IPS-15b (cell line): Measurements from ENCODE around the gene VCL.
"Not testable (repeated sequence)": the region's sequence is repeated elsewhere in the genome, so short reads cannot be mapped to it uniquely, and the experiment has no call there.

Experiments used
- H3K27me3 ChIP-seq: one replicate; pipeline ENCODE4 v1.6.1; 2013; ENCODE audit warnings: low read length; ENCODE audit not compliant: control insufficient read depth, insufficient read depth
- H3K36me3 ChIP-seq: one replicate; pipeline ENCODE4 v1.6.1; 2013; ENCODE audit warnings: low read length; ENCODE audit not compliant: control insufficient read depth, insufficient read depth
- H3K4me1 ChIP-seq: one replicate; pipeline ENCODE4 v1.6.1; 2013; ENCODE audit warnings: mild to moderate bottlenecking, low read length; ENCODE audit not compliant: control insufficient read depth, insufficient read depth
- H3K4me3 ChIP-seq: one replicate; pipeline ENCODE4 v1.5.1; 2013; ENCODE audit warnings: low read depth, low read length
- H3K9ac ChIP-seq: one replicate; pipeline ENCODE4 v1.6.1; 2013; ENCODE audit warnings: low read depth, mild to moderate bottlenecking, low read length
- H3K9me3 ChIP-seq: one replicate; pipeline ENCODE4 v1.6.1; 2013; ENCODE audit warnings: mild to moderate bottlenecking, low read length; ENCODE audit not compliant: control insufficient read depth, insufficient read depth

VCL gene

DNA sequence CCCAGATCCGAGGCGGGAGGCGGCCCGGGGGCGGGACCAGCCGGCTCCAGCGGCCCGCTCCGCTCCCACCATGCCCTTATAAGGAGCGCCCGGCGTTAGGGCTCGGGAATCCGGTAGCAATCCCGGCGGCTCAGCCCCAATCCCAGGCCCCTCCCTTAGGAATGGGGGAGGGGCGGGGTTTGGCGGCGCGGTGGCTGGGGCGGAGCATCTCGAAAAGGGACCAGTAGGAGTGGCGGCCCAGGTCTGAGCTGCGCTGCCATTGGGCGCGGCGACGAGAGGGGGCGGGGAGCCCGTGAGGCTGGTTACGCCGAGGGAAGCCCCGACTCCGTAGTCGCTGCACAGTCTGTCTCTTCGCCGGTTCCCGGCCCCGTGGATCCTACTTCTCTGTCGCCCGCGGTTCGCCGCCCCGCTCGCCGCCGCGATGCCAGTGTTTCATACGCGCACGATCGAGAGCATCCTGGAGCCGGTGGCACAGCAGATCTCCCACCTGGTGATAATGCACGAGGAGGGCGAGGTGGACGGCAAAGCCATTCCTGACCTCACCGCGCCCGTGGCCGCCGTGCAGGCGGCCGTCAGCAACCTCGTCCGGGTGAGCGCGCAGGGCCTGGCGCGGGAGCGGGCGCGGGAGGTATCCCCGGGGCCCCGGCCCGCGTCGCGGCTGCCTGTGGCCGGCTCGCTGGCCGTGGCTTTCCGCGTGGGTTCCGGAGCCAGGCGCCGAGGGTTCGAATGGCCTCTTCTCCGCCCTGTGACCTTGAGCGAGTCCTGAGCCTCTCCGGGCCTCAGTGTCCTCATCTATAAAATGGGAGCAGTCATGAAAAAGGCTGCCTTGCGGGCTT is at the start of gene VCL:
TSS of gene VCL (plus strand) at position 330 of the 836 bp plus-strand sequence. CDS start at position 422, 92 bp downstream.
- Histone ChIP-seq H3K4me1 (peaks cover 8% of the 10 kb centered on the region), H3K4me3 (peak within 1 kb of the TSS; percentile 96), H3K36me3 (peaks cover 7% of the 10 kb centered on the region), H3K27me3 (no peaks in the 10 kb centered on the region), H3K9ac (peak within 1 kb of the TSS; percentile 90), H3K9me3 (no peaks in the 10 kb centered on the region)

DNA sequence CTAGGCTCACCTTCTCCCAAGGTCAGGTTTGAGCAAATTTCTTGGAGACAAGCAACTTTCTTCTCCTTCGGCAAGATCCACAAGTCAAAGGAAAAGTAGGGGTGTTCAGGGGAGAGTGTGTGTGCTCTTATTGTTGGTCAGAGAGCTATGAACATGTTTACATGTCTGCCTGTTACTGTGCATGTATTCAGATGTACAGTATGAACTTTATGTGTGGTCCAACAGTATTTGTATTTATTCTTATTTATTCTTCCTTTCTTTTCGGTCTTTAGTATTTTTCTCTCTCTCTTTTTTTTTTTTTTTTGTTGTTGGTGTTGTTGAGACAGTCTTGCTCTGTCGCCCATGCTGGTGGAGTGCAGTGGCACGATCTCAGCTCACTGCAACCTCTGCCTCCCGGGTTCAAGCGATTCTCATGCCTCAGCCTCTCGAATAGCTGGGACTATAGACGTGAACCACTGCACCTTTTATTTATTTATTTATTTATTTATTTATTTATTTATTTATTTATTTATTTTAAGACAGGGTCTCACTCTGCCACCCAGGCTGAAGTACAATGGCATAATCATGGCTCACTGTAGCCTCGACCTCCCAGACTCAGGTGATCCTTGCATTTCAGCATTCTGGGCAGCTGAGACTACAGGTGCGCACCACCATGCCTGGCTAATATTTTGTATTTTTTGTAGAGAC is 48.8 kb upstream of the VCL start:
- no peaks in the 10 kb centered on the region for H3K36me3 ChIP-seq
- no peaks in the 10 kb centered on the region for H3K4me1 ChIP-seq
- no peak overlapping the region for H3K9ac ChIP-seq
- H3K9me3 ChIP-seq = no peaks in the 10 kb centered on the region
- no peaks in the 10 kb centered on the region for H3K27me3 ChIP-seq
- no peak overlapping the region for H3K4me3 ChIP-seq

DNA sequence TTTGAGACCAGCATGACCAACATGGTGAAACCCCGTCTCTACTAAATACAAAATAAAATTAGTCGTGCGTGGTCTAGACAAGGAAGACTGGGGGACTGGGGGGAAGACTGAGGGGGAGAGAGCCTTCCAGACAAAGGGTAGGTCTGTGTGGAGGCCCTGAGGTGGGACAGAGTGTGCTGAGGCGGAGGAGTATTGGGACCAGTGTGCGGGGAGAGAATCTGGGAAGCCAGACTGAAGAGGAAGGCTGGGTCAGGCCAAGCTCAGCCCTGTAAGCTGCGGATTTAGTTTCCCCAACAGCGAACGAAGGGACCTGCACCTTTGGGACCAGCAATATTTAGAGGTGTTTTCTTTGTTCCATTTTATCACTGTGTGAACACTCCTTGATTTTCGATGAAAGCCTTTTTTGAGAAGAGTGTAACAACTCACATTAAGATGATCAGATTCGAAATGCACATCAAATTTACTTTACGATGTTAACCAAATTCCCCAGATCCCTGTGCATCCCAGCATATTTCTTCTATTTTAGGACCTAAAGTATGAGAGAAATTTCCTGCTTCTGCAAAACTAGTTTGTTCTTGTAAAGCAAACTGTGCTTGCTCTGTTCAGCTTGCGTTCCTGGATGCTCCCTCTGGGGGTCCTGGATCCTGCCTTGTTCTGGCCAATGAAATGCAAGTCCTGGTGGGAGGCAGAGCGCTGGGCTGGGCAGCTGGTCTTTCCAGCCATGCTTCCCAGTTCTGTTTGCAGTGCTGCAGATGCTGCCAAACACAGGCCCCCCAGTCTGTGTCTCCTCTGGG is 47.6 kb upstream of the VCL start:
- no peaks in the 10 kb centered on the region for H3K27me3 ChIP-seq
- H3K4me1 ChIP-seq = no peaks in the 10 kb centered on the region
- H3K9me3 ChIP-seq = no peaks in the 10 kb centered on the region
- no peaks in the 10 kb centered on the region for H3K36me3 ChIP-seq
- no peak overlapping the region for H3K4me3 ChIP-seq
- no peak overlapping the region for H3K9ac ChIP-seq

DNA sequence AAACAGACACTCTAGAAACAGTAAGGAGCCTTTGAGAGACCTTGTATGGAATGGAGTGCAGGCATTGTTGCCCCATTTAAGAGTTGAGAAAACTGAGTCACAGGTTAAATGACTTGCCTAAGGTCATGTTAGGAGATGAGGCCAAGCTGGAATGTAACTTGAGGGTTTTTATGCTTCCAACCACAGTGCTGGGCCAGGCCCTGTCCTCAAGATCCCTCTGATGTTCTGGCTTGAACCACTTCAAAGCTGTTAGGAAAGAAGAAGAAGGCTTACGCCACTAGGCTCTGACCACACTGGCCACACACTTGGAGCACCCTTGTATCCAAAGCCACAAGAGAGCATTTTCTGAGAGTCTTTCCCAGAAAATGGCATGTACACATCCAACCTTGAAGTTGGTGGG is 44.3 kb upstream of the VCL start:
- Histone ChIP-seq H3K27me3 (no peaks in the 10 kb centered on the region), H3K4me1 (peaks cover 6% of the 10 kb centered on the region)

DNA sequence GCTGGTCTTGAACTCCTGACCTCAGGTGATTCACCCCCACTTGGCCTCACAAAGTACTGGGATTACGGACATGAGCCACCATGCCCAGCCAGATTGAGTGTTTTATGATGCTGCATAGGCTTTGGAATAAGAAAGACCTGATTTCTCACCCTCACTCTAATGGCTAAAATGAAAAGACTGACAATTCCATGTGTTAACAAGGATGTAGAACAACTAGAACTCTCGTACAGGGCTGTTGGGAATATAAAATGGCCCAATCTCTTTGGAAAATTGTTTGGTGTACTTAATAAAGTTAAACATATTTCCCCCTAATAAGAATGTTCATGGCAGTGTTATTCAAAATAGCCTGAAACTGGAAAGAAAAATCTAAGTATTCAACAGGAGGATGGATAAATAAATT is 43.2 kb upstream of the VCL start:
- H3K36me3 ChIP-seq = no peaks in the 10 kb centered on the region

More for the DNA sequence above, 44.3 kb upstream of the VCL start:
- Histone ChIP-seq H3K9me3 (no peaks in the 10 kb centered on the region), H3K9ac (no peak overlapping the region), H3K4me3 (no peak overlapping the region), H3K36me3 (no peaks in the 10 kb centered on the region)

DNA sequence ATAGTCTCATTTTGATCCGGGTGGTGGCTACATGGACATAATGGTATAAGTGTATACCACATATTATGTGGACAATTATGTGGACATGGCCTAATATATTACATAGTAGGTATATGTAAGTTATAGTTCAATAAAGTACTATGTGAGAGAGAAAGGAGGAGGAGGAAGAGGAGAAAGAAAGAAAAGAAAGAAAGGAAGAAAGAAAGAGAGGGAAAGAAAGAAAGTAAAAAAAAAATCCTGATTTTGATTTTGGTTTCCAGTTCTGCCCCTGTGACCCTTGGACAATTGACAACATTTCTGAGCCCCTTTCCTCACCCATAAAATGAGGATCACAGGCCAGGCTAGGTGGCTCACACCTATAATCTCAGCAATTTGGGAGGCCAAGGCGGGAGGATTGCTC is 42.2 kb upstream of the VCL start:
- Histone ChIP-seq H3K36me3 (no peaks in the 10 kb centered on the region), H3K27me3 (no peaks in the 10 kb centered on the region), H3K4me3 (no peak overlapping the region), H3K4me1 (peaks cover 6% of the 10 kb centered on the region), H3K9me3 (no peaks in the 10 kb centered on the region), H3K9ac (no peak overlapping the region)

More for the DNA sequence above, 43.2 kb upstream of the VCL start:
- Histone ChIP-seq H3K4me1 (peaks cover 6% of the 10 kb centered on the region), H3K9me3 (no peaks in the 10 kb centered on the region), H3K27me3 (no peaks in the 10 kb centered on the region), H3K9ac (no peak overlapping the region), H3K4me3 (no peak overlapping the region)

DNA sequence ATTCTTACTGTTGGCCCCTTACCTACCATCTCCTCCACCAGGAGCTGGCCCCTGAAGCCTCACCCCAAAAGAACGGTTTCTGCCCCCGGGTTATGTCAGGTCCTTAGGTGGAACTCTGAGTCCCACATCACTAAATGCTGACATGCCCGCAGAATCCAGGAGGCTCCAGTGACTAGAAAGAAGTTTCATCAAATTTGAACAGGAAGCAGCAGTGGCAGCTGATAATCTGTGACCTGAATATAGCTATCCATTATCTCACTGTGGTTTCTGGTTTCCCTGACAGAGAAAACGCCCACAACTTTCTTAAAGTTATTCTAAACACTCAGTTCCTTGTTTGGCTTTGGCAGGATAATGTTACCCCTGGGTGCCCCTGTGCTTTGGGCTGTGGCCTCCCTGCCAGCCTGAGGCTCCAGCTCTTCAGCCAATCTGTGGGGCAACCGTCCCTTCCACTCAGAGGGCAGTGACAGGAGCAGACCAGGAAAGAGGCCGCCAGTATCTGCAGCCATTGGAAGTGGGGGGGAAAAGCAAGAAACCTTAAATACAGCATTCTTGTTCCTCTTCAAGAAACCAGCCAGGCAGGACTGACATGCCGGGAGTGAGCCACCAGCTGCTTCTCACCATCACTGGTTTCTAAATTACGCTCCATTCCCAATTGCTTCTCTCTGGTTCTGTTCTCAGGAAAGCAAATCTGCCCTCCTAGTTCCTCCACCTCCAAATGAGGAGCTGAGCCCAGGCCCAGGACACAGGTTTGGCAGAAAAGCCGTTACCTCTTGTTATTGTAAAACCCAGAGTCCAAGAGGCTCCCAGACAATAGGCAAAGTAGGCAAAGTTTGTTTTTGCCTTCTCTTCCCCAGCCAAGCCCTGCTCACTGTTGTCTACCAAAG is 41.2 kb upstream of the VCL start:
- Histone ChIP-seq H3K4me3 (no peak overlapping the region), H3K4me1 (peaks cover 6% of the 10 kb centered on the region)

DNA sequence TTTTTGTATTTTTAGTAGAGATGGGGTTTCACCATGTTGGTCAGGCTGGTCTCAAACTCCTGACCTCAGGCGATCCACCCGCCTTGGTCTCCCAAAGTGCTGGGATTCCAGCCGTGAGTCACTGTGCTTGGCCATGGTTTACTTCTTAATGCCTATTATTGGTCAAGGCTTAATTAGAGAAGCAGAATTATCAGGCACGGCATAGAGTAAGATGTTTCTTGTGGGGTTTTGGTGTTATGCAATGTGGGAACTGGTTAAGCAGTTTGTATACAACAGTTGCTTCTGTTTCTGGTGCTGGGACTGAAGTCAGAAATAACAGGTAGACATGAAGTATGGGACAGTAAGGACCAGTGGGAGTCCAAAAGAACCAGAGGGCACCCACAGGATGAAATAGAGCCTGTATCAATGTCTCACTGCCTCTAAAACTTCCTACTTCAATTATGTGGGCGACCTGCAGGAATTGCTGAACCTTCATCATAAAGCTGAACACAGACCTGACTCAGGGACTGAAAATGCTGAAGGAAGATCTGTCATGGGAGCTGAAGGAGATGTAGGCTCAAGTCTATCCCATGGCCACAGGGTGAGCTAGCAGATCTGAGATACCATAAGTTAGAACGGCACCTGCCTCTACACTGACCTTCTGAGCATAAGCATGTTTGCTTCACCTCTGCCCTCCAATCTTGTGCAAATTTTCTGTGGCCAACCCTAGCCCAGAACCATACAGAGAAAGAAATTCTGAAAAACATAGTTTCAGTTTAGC is 38.3 kb upstream of the VCL start:
- Histone ChIP-seq H3K9me3 (no peaks in the 10 kb centered on the region), H3K36me3 (no peaks in the 10 kb centered on the region), H3K9ac (no peak overlapping the region), H3K4me1 (peaks cover 8% of the 10 kb centered on the region), H3K4me3 (no peak overlapping the region), H3K27me3 (no peaks in the 10 kb centered on the region)

More for the DNA sequence above, 41.2 kb upstream of the VCL start:
- no peaks in the 10 kb centered on the region for H3K36me3 ChIP-seq
- H3K27me3 ChIP-seq = no peaks in the 10 kb centered on the region
- no peak overlapping the region for H3K9ac ChIP-seq
- no peaks in the 10 kb centered on the region for H3K9me3 ChIP-seq

DNA sequence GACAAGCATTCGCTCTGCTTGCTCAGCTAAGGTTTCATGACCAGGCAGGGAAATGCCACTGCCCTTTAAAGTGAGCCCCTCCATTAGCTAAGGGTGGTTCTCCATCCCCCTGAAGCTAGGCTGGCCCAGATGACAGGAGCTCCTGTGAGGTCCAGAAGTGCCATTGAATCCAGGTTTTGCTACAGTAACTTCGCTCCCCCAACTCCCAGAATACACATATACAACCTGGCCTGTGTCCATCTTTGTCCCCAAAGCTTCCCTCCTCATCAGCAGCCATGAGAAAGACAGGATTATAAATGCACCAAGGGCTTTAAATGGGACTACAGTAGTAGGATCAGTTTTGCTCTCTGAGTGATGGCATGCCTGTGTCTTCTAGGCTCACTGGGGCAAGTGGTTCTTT is 35.5 kb upstream of the VCL start:
- H3K9me3 ChIP-seq = no peaks in the 10 kb centered on the region
- no peaks in the 10 kb centered on the region for H3K36me3 ChIP-seq
- peaks cover 16% of the 10 kb centered on the region for H3K4me1 ChIP-seq
- H3K4me3 ChIP-seq = no peak overlapping the region
- H3K27me3 ChIP-seq = no peaks in the 10 kb centered on the region
- H3K9ac ChIP-seq = no peak overlapping the region

DNA sequence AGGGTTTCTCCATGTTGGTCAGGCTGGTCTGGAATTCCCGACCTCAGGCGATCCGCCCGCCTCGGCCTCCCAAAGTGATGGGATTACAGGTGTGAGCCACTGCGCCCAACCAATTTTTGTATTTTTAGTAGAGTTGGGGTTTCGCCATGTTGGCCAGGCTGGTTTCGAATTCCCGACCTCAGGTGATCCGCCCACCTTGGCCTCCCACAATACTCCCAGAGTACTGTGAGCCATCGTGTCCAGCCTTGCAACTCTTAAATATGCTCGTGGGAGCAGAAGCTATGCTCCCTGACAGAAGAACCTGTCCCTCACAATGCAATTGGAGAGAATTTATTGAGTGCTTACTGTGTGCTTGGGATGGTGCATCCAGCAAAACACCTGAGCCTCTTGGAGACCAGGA is 34.4 kb upstream of the VCL start:
- not testable (repeated sequence) for H3K27me3 ChIP-seq, H3K9me3 ChIP-seq, H3K36me3 ChIP-seq, H3K9ac ChIP-seq, H3K4me3 ChIP-seq
- H3K4me1 ChIP-seq = peaks cover 28% of the 10 kb centered on the region
